GM18502 (cell line): ENCODE data around the gene KRTAP5-7.
"Not testable (repeated sequence)": the region's sequence is repeated elsewhere in the genome, so short reads cannot be mapped to it uniquely, and the experiment has no call there.

Experiments used
- ATAC-seq: cut with Tn5 transposase; IDR thresholded peaks from one replicate; pipeline ENCODE4 v1.9.1; 2021; ENCODE audit warnings: mild to moderate bottlenecking; ENCODE audit not compliant: unreplicated experiment, poor library complexity

KRTAP5-7 gene

GRCh38 chr11:71526796-71527575 is at the start of gene KRTAP5-7:
TSS of gene KRTAP5-7 (plus strand) at chr11:71527267. CDS start at chr11:71527301, 34 bp downstream.
- ATAC-seq, result not testable (repeated sequence)

DNA sequence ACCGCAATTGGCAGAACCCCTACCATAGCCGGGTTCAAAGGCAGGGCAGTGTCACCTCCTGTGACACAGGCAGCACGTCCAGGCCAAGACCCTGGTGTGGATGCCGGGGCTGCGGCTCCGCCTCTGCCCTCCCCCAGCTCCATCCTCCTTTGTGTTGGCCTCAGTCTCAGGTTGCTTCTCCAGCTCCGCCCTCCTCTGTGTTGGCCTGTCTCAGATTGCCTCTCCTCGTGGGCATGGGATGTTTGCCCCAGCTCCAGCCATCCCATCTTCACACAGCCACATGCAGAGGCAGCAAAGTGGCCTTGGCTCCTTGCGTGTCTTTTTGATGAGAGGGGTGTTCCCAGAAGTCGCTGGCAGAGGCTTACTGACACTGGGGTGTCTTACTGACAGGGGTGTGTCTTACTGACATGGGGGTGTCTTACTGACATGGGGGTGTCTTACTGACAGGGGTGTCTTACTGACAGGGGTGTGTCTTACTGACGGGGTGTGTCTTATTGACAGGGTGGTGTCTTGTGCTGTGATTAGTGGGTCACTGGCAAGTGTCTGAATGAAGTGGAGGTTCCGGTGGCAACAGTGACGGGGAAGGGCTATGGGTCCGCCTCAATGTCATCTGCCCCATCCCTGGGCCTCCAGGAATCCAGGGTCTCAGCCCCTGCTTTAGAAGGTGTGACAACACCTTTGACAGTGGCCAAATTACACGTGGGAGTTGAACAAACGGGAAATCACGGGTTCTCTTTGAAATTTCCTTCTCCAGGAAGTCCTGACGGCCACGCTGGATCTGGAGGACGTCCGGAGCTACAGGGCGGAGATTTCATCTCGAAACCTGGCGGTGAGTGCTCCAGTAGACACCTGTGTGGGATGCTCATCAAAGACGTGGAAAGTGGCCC is 49.2 kb upstream of the KRTAP5-7 start:
- ATAC-seq, result no peak

DNA sequence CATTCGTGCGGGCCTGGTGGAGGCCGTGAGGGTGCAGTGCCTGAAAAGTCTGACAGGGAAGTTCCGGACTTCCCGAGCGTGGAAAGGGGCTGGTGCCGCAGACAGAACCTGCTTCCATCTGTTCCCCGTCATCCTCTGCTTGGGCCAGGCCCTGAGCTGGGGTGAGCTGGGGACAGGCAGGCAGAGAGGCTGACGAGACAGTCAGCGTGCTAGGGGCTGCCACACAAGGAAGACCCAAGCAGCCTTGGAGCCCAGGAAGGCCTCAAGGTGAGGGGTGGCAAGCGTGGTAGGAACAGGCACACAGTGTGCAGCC is 48.6 kb upstream of the KRTAP5-7 start:
- ATAC-seq, result no peak

DNA sequence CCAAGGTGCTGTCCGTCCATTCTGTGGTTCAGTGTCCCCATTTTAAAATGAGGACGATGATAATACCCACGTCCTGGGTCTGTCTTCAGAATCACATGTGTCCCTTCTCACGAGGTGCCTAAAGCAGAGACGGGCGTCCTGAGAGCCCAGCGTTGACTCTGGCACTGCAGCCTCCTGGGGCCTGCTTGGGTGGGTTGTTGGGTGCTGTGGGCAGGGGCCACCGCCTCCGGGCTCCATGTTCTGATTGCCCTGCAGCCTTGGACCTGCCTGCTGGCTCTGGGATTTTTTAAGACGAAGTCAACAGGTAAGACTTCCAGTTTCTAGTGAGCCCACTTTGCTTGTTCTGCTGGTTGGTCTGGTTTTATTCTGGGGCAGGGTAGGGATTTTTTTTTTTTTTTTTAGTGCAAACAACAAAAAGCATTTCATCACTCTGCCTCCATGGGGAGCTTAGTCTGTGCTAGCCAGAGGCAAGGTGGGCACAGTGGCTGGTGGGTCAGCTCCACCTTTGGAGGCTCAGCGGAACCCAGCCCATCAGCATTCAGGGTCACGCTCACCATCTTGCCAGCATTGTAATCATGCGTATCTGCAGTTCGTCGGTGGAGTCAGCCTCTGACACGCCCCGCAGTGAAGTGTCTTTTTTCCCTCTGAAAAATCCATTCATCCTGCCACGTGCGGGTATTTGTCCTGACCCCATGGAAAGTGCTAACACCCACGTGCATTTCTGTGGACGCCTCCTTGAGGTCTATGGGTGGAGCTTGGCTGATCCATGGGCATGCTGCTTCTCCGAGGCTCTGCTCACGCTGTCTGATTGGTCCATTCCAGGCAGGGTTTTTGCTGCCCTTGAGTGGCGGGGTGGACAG is 45.7 kb upstream of the KRTAP5-7 start:
- no peak for ATAC-seq

GRCh38 chr11:71482216-71482615 is 44.9 kb upstream of the KRTAP5-7 start:
- no peak for ATAC-seq

GRCh38 chr11:71482746-71483364 is 44.2 kb upstream of the KRTAP5-7 start:
- ATAC-seq, result no peak

DNA sequence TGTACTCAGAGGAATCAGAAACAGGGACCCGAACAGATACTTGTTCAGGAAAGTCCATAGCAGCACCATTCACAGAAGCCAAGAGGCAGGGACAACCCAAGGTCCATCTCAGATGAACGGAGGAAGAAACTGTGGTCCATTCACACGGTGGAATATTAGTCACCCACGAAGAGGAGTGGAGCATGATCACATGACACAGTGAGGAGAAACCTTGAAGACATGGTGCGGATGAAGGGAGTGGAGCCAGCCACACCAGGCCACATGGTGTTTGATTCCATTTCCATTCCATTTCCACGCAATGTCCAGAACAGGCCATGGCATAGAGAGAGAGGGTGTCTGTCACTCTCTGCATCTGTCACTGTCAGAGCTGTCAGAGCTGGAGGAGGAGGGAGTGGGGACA is 43.4 kb upstream of the KRTAP5-7 start:
- ATAC-seq, result no peak

DNA sequence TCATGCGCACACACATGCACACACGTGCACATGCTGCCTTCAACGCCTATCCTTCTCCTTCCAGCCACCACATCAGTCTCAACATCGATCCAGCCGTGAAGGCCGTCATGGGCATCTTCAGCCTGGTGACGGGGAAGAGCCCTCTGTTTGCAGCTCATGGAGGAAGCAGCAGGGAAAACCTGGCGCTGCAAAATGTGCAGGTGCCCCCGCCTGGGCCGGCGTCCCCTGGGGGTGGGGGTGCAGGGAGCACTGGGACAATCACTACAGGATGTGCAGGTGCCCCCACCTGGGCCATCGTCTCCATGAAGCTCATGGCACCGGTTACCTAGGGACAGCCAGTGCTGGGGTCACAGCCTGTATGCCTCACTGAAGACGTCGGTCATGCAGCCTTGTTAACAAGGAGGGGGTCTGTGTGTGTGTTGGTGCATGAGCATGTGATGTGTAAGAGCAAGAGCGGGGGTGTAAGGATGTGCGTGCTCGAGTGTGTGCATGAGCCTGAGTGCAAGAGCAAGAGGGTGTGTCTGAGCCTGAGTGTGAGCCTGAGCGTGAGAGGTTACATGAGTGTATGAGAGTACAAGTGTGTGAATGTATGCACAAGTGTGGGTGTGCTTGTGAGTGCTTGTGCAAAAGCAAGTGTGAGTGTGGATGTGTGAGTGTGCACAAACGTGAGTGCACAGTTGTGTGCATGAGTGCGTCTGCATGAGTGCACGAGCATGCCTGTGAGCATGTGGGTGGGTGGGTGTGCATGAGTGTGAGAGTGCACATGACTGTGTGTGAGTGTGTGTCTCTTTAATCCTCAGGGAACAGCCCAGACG is 42.6 kb upstream of the KRTAP5-7 start:
- no peak for ATAC-seq

- ATAC-seq, result no peak
Observed at GRCh38 chr11:71485063-71485399, 42.0 kb upstream of the KRTAP5-7 start.

- ATAC-seq, result no peak
Observed at GRCh38 chr11:71485466-71485865, 41.6 kb upstream of the KRTAP5-7 start.

- no peak for ATAC-seq
Observed at GRCh38 chr11:71486320-71486719, 40.7 kb upstream of the KRTAP5-7 start.

DNA sequence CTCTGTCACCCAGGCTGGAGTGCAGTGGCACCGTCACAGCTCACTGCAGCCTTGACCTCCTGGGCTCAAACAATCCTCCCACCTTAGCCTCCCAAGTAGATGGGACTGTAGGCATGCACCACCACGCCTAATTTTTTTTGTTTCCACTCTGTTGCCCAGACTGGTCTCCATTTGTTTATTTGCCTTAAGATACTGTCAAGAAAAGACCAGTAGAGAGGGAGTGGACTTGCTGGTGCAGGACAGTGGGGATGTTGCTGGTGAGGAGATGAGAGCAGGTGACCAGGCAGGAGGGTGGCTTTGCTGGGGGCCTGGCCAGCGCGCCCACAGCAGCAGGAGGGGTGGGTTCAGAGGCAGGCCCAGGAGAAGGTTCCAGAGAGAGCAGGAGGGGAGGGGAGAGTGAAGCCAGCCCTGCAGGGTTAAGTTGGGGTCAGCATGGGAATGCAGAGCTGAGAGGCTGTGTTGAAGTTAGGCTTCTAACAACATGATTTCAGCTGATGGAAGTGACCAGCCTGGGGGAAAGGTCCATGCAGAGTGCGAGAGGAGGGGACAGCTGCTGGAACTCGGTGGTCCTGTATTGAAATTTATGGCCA is 38.3 kb upstream of the KRTAP5-7 start:
- ATAC-seq, result no peak

DNA sequence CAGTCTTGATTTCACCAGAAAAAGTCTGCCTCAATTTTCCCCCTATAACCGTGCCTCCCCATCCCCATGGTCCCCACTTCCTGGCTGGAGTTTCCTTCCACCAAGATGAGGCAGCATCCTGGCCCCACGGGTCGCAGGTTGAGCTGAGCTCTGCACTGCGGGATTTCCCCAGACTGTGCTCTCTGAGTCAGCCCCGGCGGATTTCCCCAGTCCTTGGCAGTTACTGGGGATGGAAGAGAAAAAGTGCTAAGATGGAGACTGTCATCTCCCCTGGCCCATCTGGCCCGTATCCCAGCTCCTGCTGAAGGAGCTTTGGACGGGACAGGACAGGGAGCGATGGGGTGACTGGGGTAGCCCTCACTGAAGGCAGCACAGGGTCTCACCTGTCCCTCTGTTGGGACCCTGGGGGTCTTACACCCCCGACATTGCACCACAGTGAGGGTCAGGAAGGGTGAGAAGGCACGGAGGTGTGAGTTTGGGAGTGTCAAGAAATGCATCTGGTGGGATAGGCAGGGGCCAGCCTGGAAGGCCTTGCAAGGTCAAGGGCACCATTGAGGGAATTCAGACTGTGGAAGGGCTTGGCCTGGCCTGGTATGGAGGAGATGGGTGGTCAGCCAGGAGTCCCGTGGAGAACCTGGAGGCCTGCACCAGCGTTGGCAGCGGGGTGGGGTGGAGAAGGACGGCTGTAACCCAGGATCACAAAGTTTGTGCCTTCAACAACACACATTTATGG is 37.6 kb upstream of the KRTAP5-7 start:
- no peak for ATAC-seq

- ATAC-seq, result no peak
Observed at GRCh38 chr11:71490044-71490730, 36.9 kb upstream of the KRTAP5-7 start.

- ATAC-seq, result no peak
Observed at GRCh38 chr11:71490731-71491390, 36.2 kb upstream of the KRTAP5-7 start.

DNA sequence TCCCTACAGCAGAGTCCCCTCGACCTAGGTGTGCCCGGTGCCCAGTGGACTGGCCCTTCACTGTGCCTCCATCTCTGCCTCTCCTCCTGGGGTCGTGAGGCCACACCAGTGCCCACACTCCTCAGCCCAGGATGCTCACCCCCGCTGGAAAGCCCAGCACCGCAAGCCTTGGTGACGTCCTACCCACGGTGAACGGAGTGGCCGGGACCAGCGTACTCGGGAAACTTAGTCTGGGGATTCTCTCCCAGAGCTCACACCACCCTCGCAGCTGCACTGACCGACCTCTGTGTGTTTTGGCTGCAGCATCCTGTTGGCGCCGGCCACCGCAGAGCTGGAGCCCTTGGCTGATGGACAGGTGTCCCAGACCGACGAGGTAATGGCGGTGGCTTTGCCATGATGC is 35.5 kb upstream of the KRTAP5-7 start:
- no peak for ATAC-seq

DNA sequence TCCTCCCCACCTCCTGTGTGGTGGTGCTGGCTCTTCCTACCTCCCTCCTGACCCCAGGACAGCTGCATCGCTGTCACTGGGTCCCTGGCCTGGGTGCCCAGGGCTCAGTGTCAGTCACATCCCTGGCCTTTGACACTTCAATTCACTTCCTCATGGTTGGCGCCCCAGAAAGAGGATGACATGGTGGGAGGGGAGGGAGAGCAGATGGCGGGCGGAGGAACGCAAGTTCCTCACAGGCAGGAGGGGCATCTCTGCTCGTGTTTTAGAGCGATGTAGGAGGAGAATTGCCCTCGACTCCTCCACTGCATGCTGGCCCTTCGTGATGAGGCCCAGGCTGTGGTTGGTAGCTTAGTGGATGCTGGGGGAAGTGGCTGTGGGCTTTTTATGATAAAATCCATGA is 35.1 kb upstream of the KRTAP5-7 start:
- no peak for ATAC-seq
